NCI-H1694 (cell line): ENCODE data around the gene NFIX.
A peak's percentile ranks its signal among the peaks of the same experiment; 100 is the strongest.

Source experiments
- DNase-seq: peaks from one replicate; lab custom pipeline; 2025; lab: John Stamatoyannopoulos, UW

The NFIX gene

DNA sequence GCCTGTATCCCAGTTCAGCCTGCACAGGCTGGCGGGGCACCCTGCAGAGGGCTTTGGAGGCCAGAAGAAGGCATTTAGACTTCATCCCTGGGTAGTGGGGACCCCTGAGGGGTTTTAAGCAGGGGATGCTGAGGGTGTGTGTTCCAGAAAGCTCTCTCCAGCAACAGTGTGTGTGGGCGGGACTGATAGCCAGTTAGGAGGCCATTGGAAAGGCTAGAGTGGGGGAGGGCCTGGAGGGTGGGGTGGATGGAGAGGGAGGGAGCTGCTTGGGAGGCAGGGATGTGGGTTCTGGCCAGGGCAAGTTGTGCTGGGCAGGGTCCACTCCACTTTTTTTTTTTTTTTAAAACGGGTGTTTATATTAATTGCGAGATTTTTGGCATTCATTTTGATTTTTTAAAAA, 79.1 kb downstream of the NFIX start:
- no peak for DNase-seq

GRCh38 chr19:13076320-13076719, 81.0 kb downstream of the NFIX start:
- no peak for DNase-seq

DNA sequence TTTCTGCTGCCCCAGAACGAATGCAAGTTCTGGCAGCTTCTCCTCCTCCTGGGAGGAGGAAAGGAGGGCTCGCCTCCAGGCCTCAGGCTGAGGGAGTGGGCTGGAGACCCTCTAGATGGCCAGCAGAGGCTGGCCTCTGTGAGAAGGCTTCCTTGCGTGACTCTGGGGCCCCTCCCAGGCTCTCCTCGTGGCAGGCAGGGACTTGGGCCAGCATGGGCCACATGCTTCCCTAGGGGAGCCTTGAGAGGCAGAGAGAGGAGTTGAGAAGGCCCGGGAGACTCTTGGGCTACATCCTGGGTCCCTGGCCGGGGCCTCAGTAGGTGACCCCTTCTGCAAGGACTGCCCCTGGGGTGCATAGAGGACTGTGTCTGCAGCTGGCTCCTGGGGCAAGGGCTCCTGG, 81.5 kb downstream of the NFIX start:
- no peak for DNase-seq

DNA sequence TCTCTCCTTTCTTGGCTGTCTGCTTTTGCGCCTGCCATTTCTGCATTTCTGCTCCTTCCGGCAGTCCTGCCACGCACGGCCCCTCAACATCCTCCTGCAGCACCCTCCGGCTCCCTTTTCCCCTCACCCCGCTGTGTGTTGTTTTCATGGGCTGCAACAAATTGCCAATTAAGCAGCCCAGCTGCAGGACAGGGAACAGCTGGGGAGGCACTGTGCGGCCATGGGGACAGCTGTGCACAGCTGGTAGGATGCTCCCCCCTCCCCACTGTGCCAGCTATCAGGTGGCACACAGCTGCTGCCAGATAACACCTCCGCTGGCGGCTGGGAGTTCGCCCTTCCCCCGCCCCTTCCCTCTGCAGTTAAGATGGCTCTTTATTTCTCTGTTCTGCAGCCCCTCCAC, 82.0 kb downstream of the NFIX start:
- DNase-seq: no peak

DNA sequence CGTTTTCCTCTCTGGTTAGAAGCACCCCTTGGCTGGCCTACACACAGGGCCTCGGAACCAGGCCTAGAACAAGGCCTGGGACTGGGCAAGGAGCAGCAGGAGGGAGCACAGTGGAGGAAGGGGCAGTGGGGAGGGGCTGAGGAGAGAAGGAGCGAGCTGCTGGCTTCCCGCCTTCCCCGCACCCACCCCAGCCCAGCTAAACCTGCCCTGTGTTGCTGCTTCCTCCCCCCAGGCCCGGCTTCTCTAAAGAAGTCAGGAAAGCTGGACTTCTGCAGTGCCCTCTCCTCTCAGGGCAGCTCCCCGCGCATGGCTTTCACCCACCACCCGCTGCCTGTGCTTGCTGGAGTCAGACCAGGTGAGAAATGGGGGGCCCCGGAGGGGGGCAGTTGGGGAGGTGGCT, 83.1 kb downstream of the NFIX start:
- DNase-seq: no peak

- peak; percentile 26 for DNase-seq
Observed at GRCh38 chr19:13078897-13079541, 83.7 kb downstream of the NFIX start.

DNA sequence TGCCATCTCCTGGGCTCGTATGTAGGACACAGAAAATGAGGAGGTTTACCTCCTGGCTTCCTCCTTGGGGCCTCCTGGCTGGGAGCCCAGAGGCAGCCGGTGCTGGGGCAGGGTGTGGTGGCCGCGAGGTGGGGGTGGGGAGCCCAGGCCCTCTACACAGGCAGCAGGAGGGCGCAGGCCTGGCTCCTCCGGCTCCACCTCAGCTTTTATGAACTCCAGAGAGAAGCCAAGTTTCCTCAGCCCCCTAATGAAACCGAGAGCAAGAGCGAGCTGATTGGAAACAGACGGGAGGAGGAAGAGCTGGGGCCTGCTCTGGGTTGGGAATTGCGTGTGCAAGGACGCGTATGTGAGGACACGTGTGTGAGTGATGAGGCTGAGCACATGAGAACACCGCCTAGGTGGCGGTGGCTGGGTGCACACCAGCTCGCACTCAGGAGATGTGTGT, 84.3 kb downstream of the NFIX start:
- DNase-seq: no peak

- DNase-seq: peak; percentile 22
Observed at GRCh38 chr19:13082192-13083007, 87.1 kb downstream of the NFIX start.

GRCh38 chr19:13083008-13083404, 87.7 kb downstream of the NFIX start:
- no peak for DNase-seq

DNA sequence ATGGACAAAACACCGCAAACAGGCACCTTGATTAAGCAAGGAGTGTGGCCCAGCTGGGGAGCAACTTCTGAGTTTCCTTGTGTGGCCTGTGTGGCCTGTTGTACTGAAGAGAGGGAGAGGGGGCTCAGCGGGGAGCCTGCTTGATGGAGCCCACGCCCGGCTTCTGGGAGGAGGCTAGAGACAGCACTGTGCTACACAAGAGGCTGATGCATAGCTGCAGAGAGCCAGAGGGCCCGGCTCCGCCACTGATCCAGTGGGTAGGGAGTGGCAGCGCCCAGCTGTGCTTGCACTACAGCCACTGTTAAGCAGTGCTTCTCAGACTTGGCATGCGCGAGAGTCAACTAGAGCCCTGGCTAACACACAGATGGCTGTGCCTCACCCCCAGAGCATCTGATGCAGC, 88.4 kb downstream of the NFIX start:
- DNase-seq: no peak

DNA sequence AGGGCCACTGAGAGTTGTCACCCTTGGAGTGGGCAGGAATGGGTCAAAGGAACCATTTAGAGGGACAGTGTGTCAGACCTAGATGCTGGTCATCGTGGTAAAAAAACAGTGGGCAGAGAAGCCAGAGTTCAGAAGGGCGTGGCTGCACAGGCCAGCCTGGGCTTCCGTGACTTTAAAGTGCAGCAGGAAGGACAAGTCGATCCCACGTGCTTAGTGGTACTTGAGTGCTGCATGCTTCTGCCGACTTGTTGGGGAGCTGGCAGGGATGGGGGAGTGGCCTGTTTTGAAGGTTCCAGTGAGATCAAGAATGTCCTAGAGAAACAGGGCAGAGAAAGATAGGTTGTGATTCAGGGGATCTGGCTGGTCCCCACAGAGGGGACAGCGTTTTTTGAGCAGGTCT, 90.4 kb downstream of the NFIX start:
- DNase-seq: no peak

- no peak for DNase-seq
Observed at GRCh38 chr19:13086341-13086740, 91.1 kb downstream of the NFIX start.

- DNase-seq: no peak
Observed at GRCh38 chr19:13087295-13087694, 92.0 kb downstream of the NFIX start.

DNA sequence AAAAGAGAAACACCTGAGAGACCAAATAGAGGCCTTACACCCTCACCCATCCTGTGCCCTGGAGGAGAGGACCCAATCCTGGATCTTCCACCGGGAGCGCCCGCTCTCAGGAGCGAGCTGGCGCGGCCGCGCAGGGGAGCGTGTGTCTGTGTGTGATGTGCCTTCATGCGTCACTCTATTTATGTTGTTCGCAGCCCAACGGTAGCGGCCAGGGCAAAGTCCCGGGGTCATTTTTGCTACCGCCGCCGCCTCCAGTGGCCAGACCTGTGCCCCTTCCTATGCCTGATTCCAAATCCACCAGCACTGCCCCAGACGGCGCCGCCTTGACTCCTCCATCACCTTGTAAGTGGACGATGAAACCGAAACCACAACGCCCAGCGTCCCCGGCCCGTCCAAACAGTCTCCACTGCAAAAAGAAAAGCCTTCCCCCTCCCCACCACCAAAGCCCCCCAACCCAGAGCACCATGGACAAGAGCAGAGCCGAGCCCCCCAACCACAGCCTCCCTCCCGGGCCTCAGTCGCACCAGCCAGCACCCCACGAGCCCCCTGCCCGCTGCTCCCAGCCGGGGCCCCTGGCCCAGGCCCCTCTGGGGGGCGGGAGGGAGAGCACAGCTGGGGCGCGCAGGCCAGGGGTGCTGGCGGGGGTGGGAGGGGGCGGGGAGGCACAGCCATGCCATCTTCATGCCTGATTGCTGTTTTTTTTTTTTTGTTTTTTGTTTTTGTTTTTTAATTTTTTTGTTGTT, 92.7 kb downstream of the NFIX start:
- no peak for DNase-seq

DNA sequence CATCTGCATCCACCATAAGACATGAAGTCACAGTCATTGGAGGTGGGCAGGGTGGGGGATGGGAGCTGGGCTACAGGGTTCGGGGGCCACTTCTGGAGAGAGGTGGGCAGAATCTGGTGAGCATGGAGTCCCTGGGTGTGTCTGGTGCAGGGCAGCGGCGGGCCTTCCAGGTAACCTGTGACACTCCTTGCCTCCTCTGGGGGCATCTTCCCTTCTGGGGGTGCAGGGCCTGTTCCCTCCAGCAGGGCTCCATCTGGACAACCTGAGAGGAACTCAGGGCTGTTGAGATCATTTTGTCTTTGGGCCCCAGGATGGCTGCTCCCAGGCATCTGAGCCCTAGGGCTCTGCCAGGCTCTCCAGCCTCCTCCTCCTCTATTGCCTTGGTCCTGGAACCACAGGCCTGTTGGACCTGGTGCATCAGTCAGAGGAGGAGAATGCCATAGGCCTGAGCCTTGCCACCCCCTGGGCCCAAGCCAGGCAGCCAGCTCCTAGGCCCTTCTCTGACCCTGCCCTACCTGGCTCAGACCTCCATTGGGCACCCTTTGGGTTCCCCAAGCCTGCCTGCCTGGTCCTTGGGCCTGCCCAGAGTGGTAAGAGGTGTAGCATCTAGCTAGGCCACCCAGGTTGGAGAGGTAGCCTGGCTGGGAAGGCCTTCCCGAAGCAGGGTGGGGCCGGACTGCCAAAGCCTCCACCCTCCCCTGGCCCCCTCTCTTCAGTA, 94.0 kb downstream of the NFIX start:
- no peak for DNase-seq

DNA sequence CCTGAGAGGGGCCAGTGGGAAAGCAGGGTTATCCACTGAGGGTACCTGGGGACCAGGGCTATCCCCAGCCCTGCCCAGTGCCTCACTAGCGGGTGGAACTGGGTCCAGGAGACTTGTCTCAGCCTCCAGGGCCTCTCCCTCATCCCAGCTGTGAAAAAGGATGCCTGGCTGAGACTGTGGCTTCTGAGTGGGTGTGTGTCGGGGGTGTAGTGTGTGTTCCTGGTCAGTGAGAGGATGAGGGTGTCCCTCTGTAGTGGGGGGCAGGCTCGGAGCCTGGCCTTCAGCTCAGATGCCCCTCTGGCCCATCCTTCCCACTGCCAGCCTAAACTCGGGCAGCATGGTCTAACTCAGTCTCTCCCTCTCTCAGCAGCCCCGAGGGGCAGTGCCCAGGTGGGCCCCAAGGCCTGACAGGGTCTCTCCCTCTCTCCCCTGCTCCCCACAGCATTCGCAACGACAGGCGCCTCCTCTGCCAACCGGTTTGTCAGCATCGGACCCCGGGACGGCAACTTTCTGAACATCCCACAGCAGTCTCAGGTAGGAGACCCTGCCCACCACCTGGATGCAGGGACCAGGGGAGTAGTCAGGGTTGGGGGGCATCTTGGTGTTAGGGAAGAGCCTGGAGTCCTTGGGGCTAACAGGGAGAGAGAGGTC, 94.7 kb downstream of the NFIX start:
- no peak for DNase-seq

DNA sequence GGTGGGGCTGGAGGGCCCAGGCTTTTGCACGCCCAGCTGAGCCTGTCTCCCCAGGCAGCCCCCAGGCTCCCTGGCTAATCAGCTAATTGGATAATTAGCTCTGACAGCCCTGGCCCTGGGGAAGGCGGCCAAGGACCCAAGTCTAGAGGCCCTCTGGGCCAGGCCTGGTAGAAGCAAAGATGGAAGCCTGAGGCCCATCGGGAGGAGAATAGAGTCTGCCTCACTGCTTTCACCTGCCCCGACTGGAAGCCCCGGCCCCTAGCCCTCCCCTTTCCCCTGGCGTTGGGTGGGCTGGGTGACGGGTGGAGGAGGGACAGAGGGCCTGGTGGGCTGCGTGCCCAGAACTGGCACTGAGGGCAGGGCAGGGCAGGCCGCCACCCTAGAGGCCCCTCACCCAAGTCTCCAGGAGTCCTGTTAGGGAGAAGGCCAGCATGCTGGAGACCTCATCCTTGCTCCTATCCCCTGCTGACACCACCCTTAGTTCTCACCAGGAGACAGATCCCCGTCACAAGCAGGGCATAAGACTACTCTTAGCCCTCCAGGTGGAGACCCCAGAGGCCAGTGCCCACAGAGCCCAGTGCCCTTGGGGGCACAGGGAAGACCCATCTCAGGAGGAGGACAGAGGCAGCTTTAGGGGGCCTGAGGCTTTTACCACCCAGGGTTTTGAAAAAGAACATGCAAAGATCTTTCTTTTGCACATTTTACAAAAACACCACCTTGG, 95.4 kb downstream of the NFIX start:
- DNase-seq: no peak

GRCh38 chr19:13091400-13092157, 96.3 kb downstream of the NFIX start:
- DNase-seq: peak; percentile 21

GRCh38 chr19:13092158-13092543, 96.9 kb downstream of the NFIX start:
- no peak for DNase-seq

DNA sequence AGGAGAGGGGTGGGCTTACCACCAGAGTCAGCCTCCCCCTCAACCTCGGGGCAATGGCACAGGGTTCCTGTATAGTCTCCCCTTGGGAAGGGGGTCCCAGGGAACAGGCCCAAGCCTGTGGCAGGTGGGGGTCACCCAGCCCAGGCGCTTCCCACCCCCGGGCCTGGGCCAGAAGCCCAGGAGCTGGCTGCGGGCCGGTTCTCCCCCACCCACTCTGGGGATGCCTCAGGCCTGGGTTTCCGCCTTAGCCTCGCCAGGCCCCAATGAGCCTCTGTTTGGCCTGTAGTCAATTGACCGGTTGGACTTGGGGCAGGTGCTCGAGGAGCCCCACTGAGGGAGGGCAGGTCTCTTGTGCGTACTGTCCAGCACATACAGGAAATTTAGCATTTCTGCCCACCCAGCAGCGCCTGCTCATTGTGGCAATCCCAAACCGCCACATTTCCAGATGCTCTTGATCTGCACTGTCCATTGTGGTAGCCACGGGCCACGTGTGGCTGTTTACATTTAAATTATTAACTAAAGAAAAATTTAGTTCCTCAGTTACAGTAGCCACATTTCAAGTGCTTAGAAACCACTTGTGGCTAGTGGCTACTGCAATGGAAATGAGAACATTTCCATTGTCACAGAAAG, 97.4 kb downstream of the NFIX start:
- DNase-seq: no peak
